Measurements from ENCODE around the gene HOXA13. TPM values are rescaled to one million over a fixed set of nuclear protein-coding genes. Genes with fewer than 3 reads are reported as not detected.

The HOXA13 gene
- total and polyA plus RNA-seq, 10 of the 15 experiments (the other 5 are each of a cell fraction or from before 2014, with no cell fraction given): not detected

DNA sequence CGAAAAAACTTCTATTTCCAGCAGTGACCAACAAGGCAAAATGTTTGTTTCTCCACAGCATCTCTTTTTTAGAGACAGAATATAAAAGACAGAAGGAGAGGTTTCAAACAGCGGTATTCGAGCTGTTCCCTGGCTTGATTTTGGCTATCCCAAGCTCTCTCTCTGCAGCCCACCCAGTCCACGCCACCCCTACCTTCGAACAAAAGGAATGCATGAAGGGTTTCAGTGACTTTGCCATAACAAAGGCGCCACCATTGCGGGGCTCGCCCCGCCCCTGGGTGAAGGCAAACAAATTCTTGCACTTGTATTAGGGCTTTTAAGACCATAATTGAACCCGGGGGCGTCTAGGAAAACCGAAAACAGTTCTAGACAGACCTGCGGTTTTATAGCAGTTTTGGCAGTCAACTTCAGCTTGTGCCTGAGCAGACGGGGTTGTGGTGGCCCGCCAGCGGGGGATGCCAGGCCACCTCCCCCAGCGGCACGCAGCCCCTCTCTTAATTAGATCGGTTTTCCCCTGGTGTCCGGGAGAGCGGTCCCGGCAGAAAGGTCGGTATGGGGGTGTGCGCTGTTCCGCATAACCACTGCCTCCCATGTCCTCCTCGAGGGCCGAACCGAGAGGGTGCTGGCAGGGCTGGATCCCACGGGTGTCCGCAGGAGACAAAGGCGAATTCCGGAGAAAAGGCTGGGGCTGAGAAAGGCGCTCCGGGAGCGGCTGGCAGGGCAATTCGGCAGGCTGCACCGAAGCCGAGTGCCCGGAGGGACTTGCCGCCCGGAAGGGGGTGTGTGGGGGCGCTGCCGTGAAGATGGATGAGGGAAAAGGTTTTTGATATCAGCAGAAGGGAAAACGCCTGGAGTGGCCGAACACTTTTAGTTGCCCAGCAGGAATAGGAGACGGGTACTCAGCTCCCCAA is 12.2 kb downstream of the HOXA13 start (continued):
- no peak for TF ChIP-seq MXI1 (IDR thresholded peaks at IDR 0.05; ENCODE audit: low read depth, low read length)
- TF ChIP-seq NFYB (IDR thresholded peaks at IDR 0.05; ENCODE audit: insufficient read depth, low read depth, low read length): no peak
- TF ChIP-seq CHD4 (IDR thresholded peaks at IDR 0.05): no peak
- TF ChIP-seq SP1 (IDR thresholded peaks at IDR 0.05; ENCODE audit: low read depth, low read length): no peak
- TF ChIP-seq BCL11A (IDR thresholded peaks at IDR 0.05; ENCODE audit: low read depth, low read length): no peak
- TF ChIP-seq, protein P1, sequence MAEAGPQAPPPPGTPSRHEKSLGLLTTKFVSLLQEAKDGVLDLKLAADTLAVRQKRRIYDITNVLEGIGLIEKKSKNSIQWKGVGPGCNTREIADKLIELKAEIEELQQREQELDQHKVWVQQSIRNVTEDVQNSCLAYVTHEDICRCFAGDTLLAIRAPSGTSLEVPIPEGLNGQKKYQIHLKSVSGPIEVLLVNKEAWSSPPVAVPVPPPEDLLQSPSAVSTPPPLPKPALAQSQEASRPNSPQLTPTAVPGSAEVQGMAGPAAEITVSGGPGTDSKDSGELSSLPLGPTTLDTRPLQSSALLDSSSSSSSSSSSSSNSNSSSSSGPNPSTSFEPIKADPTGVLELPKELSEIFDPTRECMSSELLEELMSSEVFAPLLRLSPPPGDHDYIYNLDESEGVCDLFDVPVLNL (IDR thresholded peaks at IDR 0.05; ENCODE audit: low read depth, low read length): no peak

DNA sequence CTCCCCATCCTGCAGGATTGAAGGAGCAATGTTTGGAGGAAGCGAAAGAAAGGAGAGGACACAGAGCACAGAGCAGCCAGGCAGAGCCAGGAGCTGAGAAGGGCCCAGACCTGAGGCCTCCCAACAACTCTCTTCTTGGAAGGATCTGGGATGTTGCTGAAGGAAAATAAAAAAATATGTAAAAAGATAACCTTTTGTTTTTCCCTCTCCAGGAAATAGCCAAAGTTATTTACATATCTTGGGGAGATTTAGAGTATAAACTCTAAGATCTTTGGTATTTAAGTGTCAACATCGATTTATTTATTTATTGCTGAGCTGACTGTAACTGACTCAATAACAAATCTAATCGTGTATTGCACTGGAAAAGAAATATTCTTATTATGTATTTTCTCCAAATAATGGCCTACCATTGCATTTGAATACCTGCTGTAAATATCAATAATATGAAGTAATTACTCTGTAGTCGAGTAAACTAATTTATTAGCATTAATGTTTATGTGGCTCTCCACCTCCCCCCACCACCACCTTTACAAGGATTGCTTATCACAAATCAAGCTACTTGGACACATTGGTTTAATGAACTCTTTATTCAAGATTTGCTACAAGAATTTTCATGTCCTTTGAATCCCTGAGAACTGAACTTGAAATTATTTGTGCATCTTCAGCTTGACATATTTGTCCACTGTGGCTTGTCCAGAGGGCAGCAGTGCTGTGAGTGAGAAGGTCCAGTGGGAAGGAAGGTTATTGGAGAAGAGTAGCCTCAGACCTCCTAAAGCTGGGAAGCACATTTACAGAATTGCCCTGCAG is 13.0 kb downstream of the HOXA13 start:
- Histone ChIP-seq H3K27ac (ENCODE audit: control insufficient read depth, insufficient read depth) (no peak overlapping the region), H3K36me3 (ENCODE audit: control insufficient read depth in 2 of 2, insufficient read depth in 2 of 2, low read length in 1 of 2) (no peaks in the 10 kb centered on the region), H3K27me3 (replicated peaks in 1 of 2; ENCODE audit: control insufficient read depth in 2 of 2, insufficient read depth in 2 of 2, low read length in 1 of 2) (peaks cover 49 to 54% of the 10 kb centered on the region in 2 experiments), H3K9ac (ENCODE audit: control insufficient read depth, insufficient read depth, low read length) (no peak overlapping the region), H2AFZ (ENCODE audit: control insufficient read depth, low read depth, low read length) (no peak overlapping the region), H3K4me3 (no peak overlapping the region), H3K4me2 (ENCODE audit: control insufficient read depth, insufficient read depth) (no peak overlapping the region), H3K9me3 (replicated peaks; ENCODE audit: control insufficient read depth, insufficient read depth, low read length) (no peaks in the 10 kb centered on the region; the same call in 2 of the 3 replicates), H3K79me2 (ENCODE audit: control insufficient read depth, insufficient read depth, low read length) (no peaks in the 10 kb centered on the region), H4K20me1 (ENCODE audit: control insufficient read depth, insufficient read depth) (0 out of 2 replicates have a peak, but pooled peaks cover 3% of the 10 kb centered on the region), H3K4me1 (ENCODE audit: control insufficient read depth, insufficient read depth, low read length) (no peaks in the 10 kb centered on the region)
- CTCF ChIA-PET: interaction anchor here (0.6 to 2.1 kb wide), 2 partner anchors 9 to 583 kb away, joined by 3 to 7 read pairs; no protein-coding TSS in a partner anchor
- RAD21 ChIA-PET (ENCODE audit: unreplicated experiment): interaction anchor here (0.6 kb wide), 1 partner anchor 72 kb away, joined by 4 read pairs; no protein-coding TSS in a partner anchor
- in situ Hi-C loops (cut with MboI) (no loop called here), intact Hi-C loops (cut with micrococcal nuclease; ENCODE audit: unreplicated experiment) (no loop called here)
- TF ChIP-seq HDAC2 (IDR thresholded peaks at IDR 0.05) (no peak), NFYB (IDR thresholded peaks at IDR 0.05; ENCODE audit: insufficient read depth, low read depth, low read length) (no peak), KAT2A (conservative IDR thresholded peaks at IDR 0.05; ENCODE audit: control insufficient read depth, low read depth, low read length) (no peak), CHD1 (IDR thresholded peaks at IDR 0.05; ENCODE audit: low read depth, low read length) (no peak), TAF1 (IDR thresholded peaks at IDR 0.05; ENCODE audit: borderline replicate concordance, low read depth, low read length) (no peak), SMARCA5 (IDR thresholded peaks at IDR 0.05) (no peak), CBX5 (IDR thresholded peaks at IDR 0.05; ENCODE audit: low read depth) (no peak), ETV6 (conservative IDR thresholded peaks at IDR 0.05 in 1 of 2, IDR thresholded peaks at IDR 0.05 in 1 of 2; ENCODE audit: borderline replicate concordance in 1 of 2, low read depth in 1 of 2) (no peak), E4F1 (IDR thresholded peaks at IDR 0.05; ENCODE audit: borderline replicate concordance, partially characterized antibody) (no peak), EZH2 (IDR thresholded peaks at IDR 0.05; ENCODE audit: borderline replicate concordance, control insufficient read depth, low read depth, low read length) (no peak)
- TF ChIP-seq, protein P2, sequence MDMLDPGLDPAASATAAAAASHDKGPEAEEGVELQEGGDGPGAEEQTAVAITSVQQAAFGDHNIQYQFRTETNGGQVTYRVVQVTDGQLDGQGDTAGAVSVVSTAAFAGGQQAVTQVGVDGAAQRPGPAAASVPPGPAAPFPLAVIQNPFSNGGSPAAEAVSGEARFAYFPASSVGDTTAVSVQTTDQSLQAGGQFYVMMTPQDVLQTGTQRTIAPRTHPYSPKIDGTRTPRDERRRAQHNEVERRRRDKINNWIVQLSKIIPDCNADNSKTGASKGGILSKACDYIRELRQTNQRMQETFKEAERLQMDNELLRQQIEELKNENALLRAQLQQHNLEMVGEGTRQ (IDR thresholded peaks at IDR 0.05; ENCODE audit: borderline replicate concordance, low read depth, low read length): no peak
- FAIRE-seq: no peak
- BruUV-seq (replicated peaks): no TSS peak
- WGBS (ENCODE audit: insufficient coverage, insufficient replicate concordance, low lambda C conversion rate, missing lambda C conversion rate): 2% methylated on average over 4 of the region's 4 CpGs
- ATAC-seq: no peak
- no peak for DNase-seq (ENCODE audit: low read depth, low spot score)
- POLR2A ChIA-PET: no interaction called here
- SMC1A ChIA-PET (ENCODE audit: uncharacterized antibody, unreplicated experiment): interaction anchor here (1.2 kb wide), 1 partner anchor 9 kb away, joined by 5 read pairs; no protein-coding TSS in a partner anchor
